NCI-H2029 treated with DMSO at 0.1 percent for 48 hours (cell line): ENCODE results near the gene GPR146.
"Not testable (repeated sequence)": the region's sequence is repeated elsewhere in the genome, so short reads cannot be mapped to it uniquely, and the experiment has no call there.

Source experiments
- DNase-seq: peaks from one replicate; lab custom pipeline; 2025; lab: John Stamatoyannopoulos, UW

The GPR146 gene

DNA sequence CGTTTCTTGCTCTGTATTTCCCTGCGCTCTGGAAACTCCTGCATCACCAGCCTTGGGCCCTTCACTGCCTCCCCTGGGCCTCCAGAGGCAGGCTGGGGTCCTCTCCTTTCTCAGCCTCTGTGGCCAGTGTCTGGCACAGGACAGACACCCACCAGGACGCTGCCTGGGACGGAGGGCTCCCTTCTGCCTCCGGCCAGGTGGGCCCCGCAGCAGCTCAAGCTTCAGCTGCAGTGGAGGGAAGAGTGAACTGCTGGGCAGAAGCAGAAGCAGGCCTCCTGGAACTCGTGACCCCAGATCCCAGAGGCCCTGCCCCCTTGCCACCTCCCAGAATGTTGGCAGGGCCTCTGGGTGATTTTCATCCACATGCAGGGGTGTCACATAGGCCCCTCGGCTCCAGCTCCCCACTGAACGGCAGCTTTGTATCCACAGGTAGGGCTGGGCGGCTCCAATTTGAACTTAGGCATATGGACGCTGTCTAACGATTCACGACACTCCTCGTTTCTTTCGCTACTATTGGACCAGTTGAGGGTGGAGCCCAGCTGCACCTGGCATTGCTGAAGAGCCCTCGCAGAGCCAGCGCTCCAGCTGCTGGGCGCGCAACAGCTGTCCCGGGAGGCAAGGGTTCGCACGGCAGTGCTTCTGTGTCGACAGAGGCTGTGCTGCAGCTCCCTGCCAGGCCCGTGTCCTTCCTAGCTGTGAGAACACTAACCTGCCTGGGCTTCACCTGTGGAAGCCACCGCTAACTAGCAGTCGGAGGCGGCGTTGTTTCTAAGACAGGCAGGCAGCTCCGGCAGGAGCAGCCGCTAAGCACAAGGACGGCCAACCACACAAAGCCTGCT lies 18.4 kb upstream of the GPR146 start:
- peak; percentile 51 for DNase-seq

DNA sequence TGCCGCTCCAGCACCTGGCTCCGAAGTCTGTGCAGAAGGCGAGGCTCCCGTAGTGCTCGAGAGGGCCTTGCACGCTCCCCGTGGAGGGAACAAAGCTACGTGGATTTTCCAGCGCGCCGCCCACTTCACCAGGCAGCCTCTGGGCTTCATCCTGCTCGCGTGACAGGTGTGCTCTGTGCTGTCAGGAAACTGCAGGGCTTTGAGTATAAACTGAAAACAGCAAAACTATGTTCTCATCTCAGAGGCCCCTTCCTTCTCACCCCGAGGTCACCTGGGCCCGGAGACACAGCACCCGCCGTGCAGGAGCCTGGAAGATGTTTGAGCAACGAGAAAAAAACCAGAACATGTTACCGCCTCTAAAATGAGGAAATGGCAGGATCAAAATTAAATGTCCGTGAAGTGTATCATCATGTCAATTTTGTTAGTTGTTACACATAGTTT lies 17.6 kb upstream of the GPR146 start:
- DNase-seq: no peak

DNA sequence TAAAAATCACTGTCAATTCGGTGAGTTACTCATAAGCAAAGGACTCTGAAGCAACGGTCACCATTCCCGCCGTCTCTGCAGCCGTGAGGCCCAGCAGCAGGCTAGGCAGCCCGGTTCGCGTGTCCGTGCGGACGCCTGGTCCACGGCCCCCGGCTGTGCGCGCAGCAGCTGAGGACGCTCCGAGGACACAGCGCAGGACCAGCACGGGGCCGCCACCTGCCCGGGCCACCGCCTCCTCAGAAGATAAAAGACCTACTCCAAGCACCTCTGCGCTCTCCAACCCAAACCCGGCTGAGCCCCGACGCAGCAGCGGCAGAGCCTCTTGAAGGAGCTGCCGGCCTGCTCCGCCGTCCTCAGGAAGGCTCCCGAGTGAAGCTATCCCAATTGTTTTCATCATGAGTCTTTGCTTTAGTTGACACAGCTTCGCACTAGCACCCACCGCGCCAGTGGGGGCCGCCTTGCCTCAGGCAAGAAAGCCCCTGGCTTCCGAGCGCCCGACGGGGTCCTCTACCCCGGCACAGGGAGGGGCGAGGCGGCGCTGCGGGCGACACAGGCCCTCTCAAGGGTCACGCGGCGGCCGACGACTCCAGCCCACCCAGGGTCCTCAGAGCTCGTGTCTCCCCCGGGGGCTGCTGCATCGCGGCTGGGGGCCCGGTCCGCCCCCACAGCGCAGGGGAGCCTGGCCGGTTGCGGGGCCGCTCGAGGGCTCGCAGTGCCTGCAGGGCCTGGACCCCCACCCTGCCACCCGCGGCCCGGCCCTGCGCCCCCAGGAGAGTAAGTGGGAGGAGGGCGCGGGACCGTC lies 16.9 kb upstream of the GPR146 start:
- DNase-seq: no peak

DNA sequence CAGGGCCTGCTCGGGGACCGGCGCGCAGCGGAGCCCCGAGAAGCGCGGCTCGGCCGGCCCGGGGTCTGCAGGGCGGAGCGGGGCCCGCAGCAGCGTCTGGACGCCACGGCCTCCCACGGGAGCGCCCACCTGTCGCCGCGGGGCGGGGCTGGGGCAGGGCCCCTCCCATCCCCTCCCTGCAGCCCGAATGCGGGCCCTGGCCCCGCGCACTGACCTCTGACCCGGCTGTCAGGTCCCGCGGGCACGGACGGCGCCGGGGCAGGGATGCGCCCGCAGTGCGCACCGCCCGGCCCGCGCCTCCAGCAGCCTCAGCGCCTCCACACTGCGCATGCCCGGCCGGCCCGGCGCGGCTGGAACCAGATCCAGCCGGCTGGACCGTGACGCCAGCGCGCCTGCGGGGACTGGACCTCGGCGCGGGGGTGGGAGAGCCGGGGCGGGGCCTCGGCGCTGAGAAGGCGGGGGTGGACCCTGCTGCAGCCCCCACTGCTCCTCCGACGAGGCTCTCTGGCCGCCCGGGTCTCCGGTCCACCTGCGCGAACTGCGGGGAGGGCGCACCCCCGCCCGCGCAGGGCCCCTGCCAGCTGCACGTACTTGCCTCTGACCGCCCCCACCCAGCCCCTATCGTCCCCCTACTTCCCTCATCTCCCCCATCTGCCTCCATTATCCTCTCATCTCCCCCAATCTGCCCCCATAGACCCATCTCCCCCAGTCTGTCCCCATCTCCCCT lies 16.1 kb upstream of the GPR146 start:
- peak; percentile 56 for DNase-seq

DNA sequence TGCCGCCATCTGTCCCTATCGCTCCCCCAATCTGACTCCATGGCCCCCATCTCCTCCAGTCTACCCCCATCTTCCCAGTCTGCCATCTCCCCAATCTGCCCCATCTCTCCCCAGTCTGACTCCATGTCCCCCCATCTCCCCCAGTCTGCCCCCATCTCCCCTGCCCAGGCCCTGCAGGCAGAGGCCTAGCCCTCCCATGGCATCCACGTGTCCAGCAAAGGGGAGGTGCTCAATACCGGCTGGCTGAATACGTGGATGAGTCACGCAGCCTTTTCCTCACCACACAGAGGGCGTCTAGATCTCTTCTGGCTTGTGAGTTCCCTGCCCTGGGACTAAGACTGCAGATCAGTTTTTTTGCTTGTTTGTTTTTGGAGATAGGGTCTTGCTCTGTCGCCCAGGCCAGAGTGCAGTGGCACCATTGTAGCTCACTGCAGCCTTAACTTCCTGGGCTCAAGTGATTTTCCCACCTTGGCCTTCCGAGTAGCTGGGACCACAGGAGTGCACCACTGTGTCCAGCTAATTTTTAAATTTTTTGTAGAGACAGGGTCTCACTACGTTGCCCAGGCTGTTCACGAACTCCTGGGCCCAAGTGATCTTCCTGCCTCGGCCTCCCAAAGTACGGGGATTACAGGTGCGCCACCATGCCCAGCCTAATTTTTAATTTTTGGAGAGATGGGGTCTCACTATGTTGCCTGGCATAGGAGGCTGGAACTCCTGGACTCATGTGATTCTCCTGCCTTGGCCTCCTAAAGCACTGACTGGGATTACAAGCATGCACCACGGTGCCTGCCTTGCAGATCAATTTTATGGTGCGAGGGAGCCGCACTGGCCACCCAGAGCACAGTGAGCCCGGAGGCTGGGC lies 15.3 kb upstream of the GPR146 start:
- no peak for DNase-seq

DNA sequence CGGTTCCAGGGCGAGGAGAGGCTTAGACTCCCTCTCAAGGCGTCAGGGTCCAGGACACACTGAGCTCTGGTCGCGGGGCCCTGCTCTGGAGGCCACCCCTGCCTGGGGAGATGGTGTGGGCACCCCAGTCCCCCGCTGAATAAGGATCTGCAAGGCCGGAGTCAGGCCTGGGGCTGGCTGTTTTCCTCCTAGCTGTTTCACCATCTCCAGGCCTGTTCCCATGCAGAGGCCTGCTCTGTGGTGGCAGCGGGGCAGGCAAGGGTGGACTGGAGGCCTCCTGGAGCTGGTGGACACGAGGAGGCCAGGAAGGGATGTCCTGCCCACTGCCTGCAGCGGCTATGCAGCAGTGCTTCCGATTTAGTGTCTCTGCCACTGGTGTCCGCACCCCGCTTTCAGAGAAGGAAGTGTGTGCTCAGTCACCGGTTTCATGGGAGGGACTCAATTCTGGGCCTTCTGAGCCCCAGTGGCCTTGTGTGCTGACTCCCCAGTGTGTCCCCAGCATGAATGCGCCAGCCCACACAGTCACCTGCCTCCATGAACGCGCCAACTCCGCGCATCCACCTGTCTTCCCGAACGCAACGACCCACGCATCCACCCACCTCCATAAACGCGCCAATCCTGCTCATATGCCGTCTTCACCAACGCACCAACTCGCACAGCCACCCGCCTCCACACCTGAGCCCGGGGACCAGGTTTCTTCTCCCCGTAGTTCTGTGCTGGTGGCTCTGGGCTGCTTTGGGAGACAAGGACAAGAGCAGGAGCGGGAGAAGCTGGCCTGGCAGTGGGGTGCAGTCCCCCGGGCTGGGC lies 14.5 kb upstream of the GPR146 start:
- DNase-seq: no peak

DNA sequence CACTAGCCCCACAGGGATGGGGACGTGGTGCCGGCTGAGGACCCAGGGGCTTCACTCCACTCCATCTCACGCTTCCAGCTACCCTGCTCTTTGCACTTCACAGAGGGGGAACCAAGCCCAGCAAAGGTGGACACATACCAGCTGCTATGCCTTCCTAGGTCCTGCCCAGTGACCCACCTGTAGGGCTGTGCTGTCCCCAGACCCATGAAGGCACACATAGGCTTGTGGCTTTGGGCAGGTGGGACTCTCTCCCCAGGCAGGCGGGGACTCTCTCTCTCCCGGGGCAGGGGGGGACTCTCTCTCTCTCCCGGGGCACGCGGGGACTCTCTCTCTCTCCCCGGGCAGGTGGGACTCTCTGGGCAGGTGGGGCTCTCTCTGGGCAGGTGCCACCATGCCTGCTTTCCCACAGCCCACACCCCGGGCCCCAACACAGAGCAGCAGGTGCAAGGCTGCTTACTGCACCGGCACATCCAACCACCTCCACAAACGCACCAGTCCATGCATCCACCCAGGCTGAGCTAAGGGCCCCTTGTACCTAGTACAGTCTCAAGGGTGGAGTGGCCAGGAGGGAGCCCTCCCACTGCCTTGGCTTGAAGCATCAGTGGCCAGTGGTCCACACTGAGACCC lies 13.8 kb upstream of the GPR146 start:
- no peak for DNase-seq

DNA sequence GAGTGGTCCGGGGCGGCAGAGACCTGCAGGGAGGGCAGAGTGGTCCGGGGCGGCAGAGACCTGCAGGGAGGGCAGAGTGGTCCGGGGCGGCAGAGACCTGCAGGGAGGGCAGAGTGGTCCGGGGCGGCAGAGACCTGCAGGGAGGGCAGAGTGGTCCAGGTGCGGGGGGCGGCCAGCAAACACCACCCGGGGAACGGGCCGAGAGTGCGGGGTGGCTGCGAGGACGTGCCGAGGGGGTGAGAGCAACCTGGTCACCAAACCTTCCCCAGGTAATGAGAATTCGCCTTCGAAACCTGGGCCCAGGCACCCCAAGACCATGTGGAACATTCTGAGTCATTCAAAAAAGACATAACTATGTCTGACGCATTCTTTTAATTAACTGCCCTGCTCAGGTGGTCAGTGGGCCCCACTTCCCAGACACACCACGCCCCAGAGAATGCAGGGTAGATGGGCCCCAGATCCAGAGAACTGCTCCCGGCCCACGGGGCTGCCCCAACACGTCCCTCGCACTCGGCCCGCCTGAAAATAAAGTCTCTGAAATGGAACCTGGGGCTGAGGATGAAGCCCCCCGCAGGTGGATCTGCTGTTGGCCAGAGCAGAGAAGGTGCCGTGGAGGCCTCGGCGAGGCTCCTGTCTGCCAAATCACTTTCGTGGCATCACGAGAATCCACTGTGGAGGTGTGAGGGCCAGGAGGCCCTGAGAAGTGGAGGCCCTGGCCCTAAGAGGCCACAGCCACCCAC lies 12.5 kb upstream of the GPR146 start:
- DNase-seq: no peak

DNA sequence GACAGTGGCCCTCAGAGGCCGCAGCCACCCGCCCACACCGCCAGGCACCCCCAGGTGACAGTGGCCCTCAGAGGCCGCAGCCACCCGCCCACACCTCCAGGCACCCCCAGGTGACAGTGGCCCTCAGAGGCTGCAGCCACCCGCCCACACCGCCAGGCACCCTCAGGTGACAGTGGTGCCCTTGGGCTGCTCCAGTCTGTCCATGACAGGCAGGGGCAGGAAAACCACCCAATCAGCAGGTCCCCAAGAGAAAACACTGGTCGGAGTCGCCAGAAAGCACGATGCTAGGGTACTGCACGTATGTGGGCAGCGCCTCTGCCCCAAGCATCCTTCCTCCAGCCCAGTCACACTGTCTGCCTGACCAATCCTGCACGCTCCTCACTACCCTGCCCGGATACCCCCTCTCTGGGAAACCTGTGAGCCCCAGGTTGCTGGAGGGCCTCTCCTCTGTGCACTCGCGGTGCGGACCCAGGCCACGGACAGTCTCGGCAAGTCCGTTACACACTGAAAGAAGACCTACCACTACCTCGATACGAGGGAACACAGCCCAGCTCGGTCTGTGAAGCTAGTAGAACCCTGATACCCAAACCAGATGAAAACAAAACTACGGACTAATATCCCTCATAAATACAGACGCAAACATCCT lies 11.7 kb upstream of the GPR146 start:
- no peak for DNase-seq

DNA sequence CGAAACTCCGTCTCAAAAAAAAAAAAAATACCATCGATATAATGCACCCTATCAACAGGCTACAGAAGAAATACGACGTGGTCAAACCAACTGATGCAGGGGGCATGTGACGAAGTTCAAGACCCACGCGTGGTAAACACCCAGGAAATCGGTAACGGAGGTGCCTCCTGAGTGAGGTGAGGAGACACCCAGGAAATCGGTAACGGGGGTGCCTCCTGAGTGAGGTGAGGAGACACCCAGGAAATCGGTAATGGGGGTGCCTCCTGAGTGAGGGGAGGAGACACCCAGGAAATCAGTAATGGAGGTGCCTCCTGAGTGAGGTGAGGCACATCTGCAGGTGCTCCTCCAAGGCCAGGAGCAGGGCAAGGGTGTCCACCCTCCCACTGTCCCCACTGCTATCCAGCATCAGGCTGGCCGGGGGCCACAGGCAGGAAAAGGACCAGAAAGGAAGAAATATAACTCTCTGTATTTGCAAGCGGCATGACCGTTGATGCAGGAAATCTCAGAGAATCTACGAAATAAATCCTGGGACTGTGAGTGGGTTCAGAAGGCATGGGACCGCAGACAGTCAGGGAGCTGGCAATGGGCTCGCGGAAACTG lies 10.7 kb upstream of the GPR146 start:
- no peak for DNase-seq

DNA sequence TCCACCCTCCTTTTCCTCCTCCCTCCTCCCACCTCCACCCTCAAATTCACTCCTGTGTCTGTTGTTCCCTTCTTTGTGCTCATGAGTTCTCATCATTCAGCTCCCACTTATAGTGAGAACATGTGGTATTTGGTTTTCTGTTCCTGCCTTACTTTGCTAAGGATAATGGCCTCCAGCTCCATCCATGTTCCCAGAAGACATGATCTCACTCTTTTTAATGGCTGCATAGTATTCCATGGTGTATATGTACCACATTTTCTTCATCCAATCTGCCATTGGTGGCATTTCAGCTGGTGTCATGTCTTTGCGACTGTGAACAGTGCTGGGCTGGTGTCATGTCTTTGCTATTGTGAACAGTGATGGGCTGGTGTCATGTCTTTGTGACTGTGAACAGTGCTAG lies 9.6 kb upstream of the GPR146 start:
- DNase-seq: not testable (repeated sequence)

DNA sequence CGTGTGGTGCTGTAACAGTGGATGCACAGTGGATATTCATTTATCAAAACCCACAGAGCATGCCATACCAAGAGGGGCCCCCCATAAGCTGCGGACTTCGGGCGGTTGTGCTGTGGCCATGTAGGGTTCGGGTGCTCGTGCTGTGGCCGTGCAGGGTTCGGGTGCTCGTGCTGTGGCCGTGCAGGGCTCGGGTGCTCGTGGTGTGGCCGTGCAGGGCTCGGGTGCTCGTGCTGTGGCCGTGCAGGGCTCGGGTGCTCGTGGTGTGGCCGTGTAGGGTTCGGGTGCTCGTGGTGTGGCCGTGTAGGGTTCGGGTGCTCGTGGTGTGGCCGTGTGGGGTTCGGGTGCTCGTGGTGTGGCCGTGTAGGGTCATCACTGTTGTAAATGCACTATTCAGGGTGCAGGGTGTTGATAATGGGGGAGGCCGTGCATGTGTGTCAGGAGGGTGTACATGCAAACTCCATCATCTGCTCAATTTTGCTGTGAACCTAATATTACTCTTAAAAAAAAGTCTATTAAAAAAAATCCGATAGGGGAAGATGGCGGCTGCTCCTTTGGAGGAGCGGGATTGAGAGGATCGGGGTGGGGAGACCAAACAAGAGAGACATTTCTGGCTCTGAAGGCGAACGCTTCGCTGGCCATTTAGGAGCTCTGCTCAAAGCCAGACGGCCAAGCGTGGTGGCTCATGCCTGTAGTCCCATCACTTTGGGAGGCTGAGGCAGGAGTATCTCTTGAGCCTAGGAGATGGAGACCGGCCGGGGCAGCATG lies 8.0 kb upstream of the GPR146 start:
- not testable (repeated sequence) for DNase-seq

DNA sequence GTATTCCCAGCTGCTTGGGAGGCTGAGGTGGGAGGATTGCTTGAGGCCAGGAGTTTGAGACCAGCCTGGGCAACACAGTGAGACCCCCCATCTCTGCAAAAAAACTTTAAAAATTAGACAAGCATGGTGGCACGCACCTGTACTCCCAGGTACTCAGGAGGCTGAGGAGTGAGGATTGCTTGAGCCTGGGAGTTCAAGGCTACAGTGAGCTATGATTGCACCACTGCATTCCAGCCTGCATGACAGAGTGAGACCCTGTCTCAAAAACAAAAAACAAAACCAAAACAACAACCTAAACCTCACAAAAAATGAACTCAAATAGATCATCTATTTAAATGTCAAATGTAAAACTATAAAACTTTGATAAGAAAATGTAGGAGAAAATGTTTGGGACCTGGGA lies 4.1 kb upstream of the GPR146 start:
- not testable (repeated sequence) for DNase-seq

DNA sequence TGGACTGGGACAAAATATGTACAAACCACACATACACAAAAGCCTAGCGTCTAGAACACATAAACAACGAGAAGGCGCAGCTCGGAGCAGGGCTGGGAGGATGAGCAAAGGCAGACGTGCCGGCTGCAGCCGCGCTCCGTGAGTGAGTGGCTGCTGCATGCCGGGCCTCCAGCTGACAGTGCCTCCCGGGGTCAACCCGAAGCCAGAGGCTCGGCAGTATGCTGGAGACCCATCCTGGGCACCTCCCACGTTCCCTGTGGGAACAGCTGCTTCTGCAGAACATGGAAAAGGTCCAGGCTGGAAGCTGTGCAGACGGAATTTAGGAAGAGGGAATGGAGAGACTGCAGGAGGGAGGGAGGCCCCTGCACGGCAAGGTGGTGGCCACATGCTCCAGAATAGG lies 3.6 kb upstream of the GPR146 start:
- no peak for DNase-seq

DNA sequence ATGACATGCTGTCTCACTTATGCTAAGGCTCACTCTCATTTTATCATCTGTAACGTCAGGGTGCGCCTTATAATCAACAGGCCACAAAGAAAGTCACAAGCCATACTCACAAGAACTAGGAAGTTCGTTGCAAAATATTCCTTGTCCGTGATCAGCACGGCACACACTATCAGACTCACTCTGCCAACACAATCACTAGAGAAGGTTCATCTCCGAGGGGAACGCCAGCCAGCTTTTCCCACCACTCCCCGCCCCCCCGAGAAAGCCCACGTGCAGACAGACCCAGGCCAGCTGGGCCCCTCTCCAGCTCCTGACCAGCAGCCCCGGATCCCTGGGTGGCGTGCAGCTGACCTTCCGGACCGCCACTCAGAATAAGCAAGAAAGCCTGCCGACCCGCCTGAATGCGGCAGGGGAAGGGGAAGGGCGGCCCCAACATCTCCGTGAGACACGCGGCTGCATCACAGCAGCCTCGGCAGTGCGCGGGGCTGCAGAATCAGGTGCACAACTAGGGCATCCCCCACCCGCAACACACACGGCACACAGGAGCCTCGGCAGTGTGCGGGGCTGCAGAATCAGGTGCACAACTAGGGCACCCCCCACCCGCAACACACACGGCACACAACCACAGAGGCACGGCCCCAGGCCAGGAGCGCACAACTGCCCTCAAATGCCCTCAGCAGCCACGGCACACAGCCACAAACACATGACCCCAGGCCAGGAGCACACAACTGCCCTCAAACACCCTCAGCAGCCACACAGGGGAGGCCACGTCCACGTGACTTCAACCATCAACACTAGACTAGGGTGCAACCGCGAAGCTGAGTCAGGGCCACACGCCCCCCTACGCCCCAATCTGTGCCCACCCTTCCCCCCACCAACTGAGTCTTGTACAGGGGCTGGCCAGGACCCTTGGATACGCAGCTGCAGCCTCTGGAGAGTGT lies 2.5 kb upstream of the GPR146 start:
- DNase-seq: no peak

DNA sequence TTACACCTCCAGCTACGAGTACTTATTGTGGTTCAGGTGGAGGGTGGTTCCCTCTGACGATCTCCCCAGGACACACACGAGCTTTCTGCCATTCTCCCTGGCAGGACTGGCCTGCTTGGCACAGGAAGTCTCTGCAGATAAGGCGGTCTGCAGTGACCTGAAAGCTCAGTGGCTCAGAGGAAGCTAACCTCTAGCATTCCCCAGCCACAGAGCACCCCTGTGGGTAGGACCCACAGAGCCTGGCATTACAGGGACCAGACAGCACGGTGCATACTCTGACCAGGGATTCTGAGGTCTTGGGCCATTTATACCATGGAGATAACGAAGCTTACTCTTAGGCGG lies 1.9 kb upstream of the GPR146 start:
- no peak for DNase-seq
